ENCODE measurements around the gene HSPB8.

- TF ChIP-seq HMGXB4 (CRISPR knock-in tag; IDR thresholded peaks at IDR 0.05; ENCODE audit: borderline replicate concordance) (no peak), POLR2A (IDR thresholded peaks at IDR 0.05; ENCODE audit: low read length) (no peak), RAD21 (conservative IDR thresholded peaks at IDR 0.05 in 1 of 2, IDR thresholded peaks at IDR 0.05 in 1 of 2) (no peak), NFE2L2 (conservative IDR thresholded peaks at IDR 0.05; ENCODE audit: low read length) (no peak), BHLHE40 (IDR thresholded peaks at IDR 0.05; ENCODE audit: low read depth, low read length) (no peak), JUNB (IDR thresholded peaks at IDR 0.05) (no peak), KDM1A (IDR thresholded peaks at IDR 0.05; ENCODE audit: low read depth) (no peak), CHD2 (IDR thresholded peaks at IDR 0.05; ENCODE audit: low read length, partially characterized antibody) (no peak)
- TF ChIP-seq, protein P1, sequence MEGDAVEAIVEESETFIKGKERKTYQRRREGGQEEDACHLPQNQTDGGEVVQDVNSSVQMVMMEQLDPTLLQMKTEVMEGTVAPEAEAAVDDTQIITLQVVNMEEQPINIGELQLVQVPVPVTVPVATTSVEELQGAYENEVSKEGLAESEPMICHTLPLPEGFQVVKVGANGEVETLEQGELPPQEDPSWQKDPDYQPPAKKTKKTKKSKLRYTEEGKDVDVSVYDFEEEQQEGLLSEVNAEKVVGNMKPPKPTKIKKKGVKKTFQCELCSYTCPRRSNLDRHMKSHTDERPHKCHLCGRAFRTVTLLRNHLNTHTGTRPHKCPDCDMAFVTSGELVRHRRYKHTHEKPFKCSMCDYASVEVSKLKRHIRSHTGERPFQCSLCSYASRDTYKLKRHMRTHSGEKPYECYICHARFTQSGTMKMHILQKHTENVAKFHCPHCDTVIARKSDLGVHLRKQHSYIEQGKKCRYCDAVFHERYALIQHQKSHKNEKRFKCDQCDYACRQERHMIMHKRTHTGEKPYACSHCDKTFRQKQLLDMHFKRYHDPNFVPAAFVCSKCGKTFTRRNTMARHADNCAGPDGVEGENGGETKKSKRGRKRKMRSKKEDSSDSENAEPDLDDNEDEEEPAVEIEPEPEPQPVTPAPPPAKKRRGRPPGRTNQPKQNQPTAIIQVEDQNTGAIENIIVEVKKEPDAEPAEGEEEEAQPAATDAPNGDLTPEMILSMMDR (IDR thresholded peaks at IDR 0.05): no peak
- TF ChIP-seq, protein P2, sequence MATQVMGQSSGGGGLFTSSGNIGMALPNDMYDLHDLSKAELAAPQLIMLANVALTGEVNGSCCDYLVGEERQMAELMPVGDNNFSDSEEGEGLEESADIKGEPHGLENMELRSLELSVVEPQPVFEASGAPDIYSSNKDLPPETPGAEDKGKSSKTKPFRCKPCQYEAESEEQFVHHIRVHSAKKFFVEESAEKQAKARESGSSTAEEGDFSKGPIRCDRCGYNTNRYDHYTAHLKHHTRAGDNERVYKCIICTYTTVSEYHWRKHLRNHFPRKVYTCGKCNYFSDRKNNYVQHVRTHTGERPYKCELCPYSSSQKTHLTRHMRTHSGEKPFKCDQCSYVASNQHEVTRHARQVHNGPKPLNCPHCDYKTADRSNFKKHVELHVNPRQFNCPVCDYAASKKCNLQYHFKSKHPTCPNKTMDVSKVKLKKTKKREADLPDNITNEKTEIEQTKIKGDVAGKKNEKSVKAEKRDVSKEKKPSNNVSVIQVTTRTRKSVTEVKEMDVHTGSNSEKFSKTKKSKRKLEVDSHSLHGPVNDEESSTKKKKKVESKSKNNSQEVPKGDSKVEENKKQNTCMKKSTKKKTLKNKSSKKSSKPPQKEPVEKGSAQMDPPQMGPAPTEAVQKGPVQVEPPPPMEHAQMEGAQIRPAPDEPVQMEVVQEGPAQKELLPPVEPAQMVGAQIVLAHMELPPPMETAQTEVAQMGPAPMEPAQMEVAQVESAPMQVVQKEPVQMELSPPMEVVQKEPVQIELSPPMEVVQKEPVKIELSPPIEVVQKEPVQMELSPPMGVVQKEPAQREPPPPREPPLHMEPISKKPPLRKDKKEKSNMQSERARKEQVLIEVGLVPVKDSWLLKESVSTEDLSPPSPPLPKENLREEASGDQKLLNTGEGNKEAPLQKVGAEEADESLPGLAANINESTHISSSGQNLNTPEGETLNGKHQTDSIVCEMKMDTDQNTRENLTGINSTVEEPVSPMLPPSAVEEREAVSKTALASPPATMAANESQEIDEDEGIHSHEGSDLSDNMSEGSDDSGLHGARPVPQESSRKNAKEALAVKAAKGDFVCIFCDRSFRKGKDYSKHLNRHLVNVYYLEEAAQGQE (IDR thresholded peaks at IDR 0.05): no peak
Measured at GRCh38 chr12:119157978-119158377, 20.8 kb upstream of the HSPB8 start.

Measured in A549 (cell line).